Tongue (tissue), 3 donors: ENCODE measurements around the gene SKAP1. TPM values are rescaled to one million over a fixed set of nuclear protein-coding genes. Genes with fewer than 3 reads are reported as not detected.

ENCODE experiments used
- DNase-seq: peaks from one replicate; pipeline ENCODE4 v3.0.0-alpha.2; 2015
- small RNA-seq: library from RNA; depleted of rRNA; stranded (forward); fragments of <200 nt; gene quantifications from one replicate; pipeline ENCODE3, GENCODE V24; 2014; ENCODE audit warnings: low replicate concordance
- total RNA-seq: library from RNA; depleted of rRNA; stranded (reverse); fragments of >200 nt; gene quantifications from one replicate; pipeline ENCODE4 v1.2.3, GENCODE V29; 2014

SKAP1 gene
- total RNA-seq, 1 donor from 2014 or later: 0.41 TPM

DNA sequence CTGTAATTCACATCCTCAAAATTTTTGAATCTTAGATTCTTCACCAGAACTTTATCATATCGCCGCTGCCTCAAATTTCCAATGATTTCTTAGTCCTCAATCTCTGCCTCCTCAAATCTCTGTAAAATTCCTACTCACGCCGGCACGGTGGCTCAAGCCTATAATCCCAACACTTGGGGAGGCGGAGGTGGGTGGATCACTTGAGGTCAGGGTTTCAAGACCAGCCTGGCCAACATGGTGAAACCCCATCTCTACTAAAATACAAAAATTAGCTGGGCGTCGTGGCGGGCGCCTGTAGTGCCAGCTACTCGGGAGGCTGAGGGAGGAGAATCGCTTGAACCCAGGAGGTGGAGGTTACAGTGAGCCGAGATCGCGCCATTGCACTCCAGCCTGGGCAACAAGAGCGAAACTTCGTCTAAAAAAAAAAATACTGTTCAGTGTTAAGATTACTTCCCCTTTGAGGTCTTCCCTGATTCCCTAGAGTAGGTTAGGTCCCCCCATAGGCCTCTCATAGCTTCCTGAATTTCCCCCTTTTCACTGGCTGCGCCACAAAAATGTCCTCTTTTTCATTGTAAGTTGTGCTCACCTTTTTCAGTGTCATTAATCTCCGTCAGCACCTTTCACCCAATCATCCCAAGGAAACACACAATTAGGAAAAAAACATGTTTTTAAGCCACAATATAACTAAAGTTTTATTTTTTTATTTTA, 327.8 kb downstream of the SKAP1 start:
- no peak for DNase-seq

DNA sequence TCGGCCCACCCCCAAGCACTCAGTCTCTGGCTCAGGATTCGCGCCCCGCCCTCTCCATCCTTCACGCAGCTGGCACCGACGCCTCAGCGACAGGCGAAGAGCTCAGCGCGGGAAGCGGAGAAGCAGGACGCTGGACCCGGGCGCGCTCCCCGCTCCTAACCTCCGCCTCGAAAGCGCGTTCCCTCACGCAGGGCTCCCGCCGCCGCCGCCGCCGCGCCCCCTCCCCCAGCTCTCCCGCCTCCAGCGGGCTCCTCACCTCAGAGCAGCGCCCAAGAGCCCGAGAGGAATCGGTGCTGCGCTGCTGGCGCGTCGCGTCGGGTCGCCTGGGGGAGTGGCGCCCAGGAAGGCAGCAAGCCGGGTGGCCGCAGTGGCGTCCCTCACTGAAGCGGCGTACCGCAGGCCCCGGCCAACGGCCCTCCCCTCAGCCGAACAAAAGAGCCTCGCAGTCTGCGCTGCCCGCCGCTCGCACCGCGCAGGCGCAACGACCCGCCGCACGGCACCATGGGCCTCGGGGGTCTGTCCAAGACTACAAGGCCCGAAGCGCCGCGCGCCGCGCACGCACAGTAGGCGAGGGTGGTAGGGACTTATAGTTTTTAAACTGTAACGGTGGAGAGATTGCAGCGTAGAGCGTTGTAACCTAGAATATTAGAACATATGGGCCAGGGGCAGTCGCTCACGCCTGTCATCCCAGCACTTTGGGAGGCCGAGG, 328.8 kb downstream of the SKAP1 start, which contains the start of gene CBX1:
Gene CBX1, minus strand, starts transcription at position 467 of the 709 bp plus-strand sequence. CDS start 24,474 bp downstream, outside the sequence.
- peak; percentile 98 for DNase-seq

DNA sequence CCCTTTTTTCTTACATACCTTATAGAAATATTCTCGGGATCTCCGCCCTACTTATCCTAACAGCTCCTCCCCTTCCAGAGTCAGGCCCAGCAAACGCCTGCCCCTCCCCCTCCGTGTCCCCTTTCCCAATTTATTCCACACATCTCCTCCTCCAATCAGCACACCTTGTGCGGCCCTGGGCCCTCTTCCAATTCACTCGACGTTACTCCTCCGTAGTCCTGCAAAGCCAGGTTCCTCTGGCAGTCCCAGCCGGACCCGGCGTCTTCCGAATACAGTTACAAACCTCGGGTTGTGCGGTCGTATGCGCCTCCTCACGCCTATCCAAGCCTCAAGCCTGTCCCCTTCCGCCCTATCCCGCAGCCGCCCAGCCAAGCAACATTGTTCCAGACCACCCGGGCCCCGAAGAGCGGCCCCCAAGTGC, 329.4 kb downstream of the SKAP1 start:
- DNase-seq: peak; percentile 88

DNA sequence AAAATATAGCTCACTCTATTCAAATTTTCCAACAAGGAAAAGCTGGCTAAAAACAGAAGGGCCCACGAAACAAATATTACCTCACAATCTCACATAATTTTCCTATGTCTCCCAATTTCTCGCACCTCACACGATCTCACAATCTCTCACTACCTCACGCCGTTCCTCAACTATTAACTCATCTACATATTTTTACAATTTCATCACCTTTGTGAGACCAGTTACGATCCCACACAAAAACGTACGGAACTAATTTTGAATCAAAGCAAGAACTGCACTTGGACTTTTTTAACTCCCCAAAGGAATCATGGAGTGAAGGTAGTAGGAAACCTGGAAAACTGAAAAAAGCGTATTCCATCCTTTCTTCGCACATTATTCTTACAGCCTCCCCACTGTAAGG, 329.9 kb downstream of the SKAP1 start:
- DNase-seq: no peak

DNA sequence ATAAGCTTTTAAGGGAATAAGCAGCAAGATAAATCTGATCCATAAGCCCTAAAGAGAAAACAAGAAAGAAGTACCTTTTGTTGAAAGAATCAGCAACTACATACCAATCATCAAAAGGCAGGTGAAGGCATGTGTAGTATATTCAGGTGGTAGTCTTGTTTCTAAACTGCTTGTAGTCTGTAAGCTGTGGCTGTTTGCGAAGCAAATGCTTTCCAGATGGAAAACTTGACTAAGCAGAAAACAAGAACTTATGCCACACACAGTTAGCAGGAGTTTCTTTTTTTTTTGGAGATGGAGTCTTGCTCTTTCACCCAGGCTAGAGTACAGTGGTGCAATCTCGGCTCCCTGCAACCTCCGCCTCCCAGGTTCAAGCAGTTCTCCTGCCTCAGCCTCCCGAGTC, 334.4 kb downstream of the SKAP1 start:
- peak; percentile 40 for DNase-seq

DNA sequence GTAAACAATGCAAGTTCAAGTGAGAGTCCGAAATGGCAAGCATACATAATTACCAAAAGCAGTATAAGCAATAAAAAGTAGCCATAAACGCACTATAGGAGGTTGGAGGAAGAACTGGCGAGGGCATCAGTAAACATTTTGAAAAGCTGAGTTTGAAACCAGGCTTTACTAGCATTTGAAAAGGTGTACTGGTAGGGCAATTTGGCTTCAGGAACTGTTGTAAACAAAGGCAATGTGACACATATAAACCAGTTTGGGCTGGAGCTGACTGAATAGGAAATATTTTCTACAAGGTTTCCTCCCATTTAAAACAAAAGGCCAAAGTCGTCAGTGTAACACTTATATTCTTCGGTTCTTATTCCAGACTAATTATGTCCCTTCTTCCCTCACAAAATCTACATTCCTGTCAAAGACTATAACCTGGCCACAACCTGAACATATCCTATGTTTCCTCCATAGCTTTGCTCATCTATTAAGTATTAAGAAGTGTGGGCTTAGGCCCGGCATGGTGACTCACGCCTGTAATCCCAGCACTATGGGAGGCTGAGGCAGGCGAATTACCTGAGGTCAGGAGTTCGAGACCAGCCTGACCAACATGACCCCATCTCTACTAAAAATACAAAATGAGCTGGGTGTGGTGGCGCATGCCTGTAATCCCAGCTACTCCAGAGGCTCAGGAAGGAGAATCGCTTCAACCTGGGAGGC, 336.5 kb downstream of the SKAP1 start:
- DNase-seq: no peak

DNA sequence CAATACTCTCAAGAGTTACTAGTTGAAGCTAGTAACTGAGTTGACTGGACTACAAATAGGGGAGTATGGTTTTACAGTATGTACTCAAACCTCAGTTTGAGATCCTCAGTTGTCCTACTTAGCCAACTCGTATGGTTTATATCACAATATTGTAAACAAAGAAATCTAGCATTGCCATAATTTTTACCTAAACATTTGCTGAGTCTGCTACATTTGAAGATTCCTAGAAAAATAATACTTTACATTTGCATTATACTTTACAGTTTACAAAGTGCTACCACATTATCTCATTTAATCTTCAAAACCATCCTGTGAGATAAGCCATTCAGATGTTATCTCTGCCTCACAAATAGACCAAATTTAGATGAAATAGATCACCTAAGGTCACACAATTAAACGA, 345.1 kb downstream of the SKAP1 start:
- no peak for DNase-seq

Small RNAs within 50 kb of the gene (small RNA-seq; reads per million reads assigned to genes)
- gene MIR1203 (not detected), gene RF00012 (not detected), gene RF00019 (not detected), gene RNU6-1152P (not detected), gene RNU6-1201P (not detected)

Other genes starting within 250 kb of the SKAP1 start
- not detected for gene HOXB1, start 100.8 kb upstream of the SKAP1 start, total RNA-seq
- gene HOXB2, start 114.9 kb upstream of the SKAP1 start, total RNA-seq: 4.1 TPM
- gene HOXB4, start 148.1 kb upstream of the SKAP1 start, total RNA-seq: 0.92 TPM
- 3.4 TPM for gene HOXB3, start 160.0 kb upstream of the SKAP1 start, total RNA-seq
- gene HOXB5, start 163.6 kb upstream of the SKAP1 start, total RNA-seq: not detected
- not detected for gene HOXB6, start 174.8 kb upstream of the SKAP1 start, total RNA-seq
- gene HOXB7, start 180.8 kb upstream of the SKAP1 start, total RNA-seq: 0.51 TPM
- not detected for gene HOXB8, start 185.1 kb upstream of the SKAP1 start, total RNA-seq
- gene HOXB9, start 196.1 kb upstream of the SKAP1 start, total RNA-seq: not detected